HepG2 (cell line): ENCODE measurements around the gene FANCE. TPM values are rescaled to one million over a fixed set of nuclear protein-coding genes. Genes with fewer than 3 reads are reported as not detected.
A peak's percentile ranks its signal among the peaks of the same experiment; 100 is the strongest.

Experiments used
- HOXA9 ChIP-seq: sonication (generic); formaldehyde crosslinking; IDR thresholded peaks from 2 replicates; pipeline ENCODE4 v1.8.1; 2022; ENCODE audit warnings: missing genetic modification reagents, mild to moderate bottlenecking, moderate library complexity, borderline replicate concordance
- SRSF1 ChIP-seq: fragments of 200-400 bp; formaldehyde crosslinking; optimal IDR thresholded peaks from 2 replicates; pipeline ENCODE3; 2017; ENCODE audit warnings: mild to moderate bottlenecking, low read depth, low read length, moderate library complexity
- ZNF333 ChIP-seq: sonication (generic); formaldehyde crosslinking; IDR thresholded peaks from 2 replicates; pipeline ENCODE4 v1.4.0; 2020; ENCODE audit warnings: mild to moderate bottlenecking, missing genetic modification reagents, borderline replicate concordance
- ZNF547 ChIP-seq: sonication (generic); formaldehyde crosslinking; IDR thresholded peaks from 2 replicates; pipeline ENCODE4 v1.5.1; 2020; ENCODE audit warnings: mild to moderate bottlenecking, missing genetic modification reagents
- ZNF572 ChIP-seq: sonication (generic); formaldehyde crosslinking; IDR thresholded peaks from 2 replicates; pipeline ENCODE4 v1.5.1; 2020; ENCODE audit warnings: mild to moderate bottlenecking, missing genetic modification reagents
- ZNF75D ChIP-seq: sonication (generic); formaldehyde crosslinking; IDR thresholded peaks from 2 replicates; pipeline ENCODE4 v1.8.1; 2023; ENCODE audit warnings: missing genetic modification reagents, mild to moderate bottlenecking, borderline replicate concordance
- ZNF792 ChIP-seq: IDR thresholded peaks from 2 replicates; pipeline ENCODE4 v1.6.1; 2016
- polyA plus RNA-seq, 8 experiments: library from polyadenylated mRNA; depleted of rRNA in 3 of 8; stranded (reverse) in 7 of 8; unstranded in 1 of 8; fragments of >200 nt; fragmentation: Illumina TruSeq in 4 of 8; extraction: Trizol in 4 of 8; gene quantifications; 2 replicates each; pipeline versions ENCODE4 v1.2.1 to v1.2.3, GENCODE V29; 2011 to 2016; ENCODE audit warnings: low read depth in 4 of 8, missing spikeins in 1 of 8, mixed read lengths in 1 of 8; ENCODE audit not compliant: insufficient read depth in 1 of 8
- total RNA-seq, 5 experiments: library from RNA; depleted of rRNA; stranded (reverse); fragments of >200 nt; fragmentation: Illumina TruSeq; extraction: Trizol; gene quantifications; 2 replicates each; pipeline ENCODE4 v1.2.3, GENCODE V29; 2016; ENCODE audit warnings: low read depth in 1 of 5
- TF ChIP-seq, protein P1 (sequence below): IDR thresholded peaks from 2 replicates; pipeline ENCODE4 v1.6.1; 2012; ENCODE audit warnings: low read depth, low read length, improper control_type of control experiment
- TF ChIP-seq, protein P2 (sequence below): fragments of 450-650 bp; IDR thresholded peaks from 2 replicates; pipeline ENCODE4 v1.6.1; 2017; ENCODE audit warnings: mild to moderate bottlenecking
- TF ChIP-seq, protein P3 (sequence below): sonication (generic); formaldehyde crosslinking; IDR thresholded peaks from 2 replicates; pipeline ENCODE4 v1.4.0; 2020; ENCODE audit warnings: missing genetic modification reagents, borderline replicate concordance
- TF ChIP-seq, protein P4 (sequence below): sonication (generic); formaldehyde crosslinking; conservative IDR thresholded peaks from 2 replicates; pipeline ENCODE4 v1.4.0; 2020; ENCODE audit warnings: missing genetic modification reagents
- TF ChIP-seq, protein P5 (sequence below): sonication (generic); formaldehyde crosslinking; IDR thresholded peaks from 2 replicates; pipeline ENCODE4 v1.4.0; 2020; ENCODE audit warnings: missing genetic modification reagents

Gene FANCE
- total and polyA plus RNA-seq, 2 of the 13 experiments (the other 11 are each of a cell fraction or from before 2014, with no cell fraction given): 7.1 to 11.2 TPM

GRCh38 chr6:35497571-35498421, 45.7 kb downstream of the FANCE start (continued):
- TF ChIP-seq, protein P1, sequence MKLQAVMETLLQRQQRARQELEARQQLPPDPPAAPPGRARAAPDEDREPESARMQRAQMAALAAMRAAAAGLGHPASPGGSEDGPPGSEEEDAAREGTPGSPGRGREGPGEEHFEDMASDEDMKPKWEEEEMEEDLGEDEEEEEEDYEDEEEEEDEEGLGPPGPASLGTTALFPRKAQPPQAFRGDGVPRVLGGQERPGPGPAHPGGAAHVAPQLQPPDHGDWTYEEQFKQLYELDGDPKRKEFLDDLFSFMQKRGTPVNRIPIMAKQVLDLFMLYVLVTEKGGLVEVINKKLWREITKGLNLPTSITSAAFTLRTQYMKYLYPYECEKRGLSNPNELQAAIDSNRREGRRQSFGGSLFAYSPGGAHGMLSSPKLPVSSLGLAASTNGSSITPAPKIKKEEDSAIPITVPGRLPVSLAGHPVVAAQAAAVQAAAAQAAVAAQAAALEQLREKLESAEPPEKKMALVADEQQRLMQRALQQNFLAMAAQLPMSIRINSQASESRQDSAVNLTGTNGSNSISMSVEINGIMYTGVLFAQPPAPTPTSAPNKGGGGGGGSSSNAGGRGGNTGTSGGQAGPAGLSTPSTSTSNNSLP: 0 out of 2 replicates have a peak, but pooled peaks have one; percentile 3
- TF ChIP-seq, protein P2, sequence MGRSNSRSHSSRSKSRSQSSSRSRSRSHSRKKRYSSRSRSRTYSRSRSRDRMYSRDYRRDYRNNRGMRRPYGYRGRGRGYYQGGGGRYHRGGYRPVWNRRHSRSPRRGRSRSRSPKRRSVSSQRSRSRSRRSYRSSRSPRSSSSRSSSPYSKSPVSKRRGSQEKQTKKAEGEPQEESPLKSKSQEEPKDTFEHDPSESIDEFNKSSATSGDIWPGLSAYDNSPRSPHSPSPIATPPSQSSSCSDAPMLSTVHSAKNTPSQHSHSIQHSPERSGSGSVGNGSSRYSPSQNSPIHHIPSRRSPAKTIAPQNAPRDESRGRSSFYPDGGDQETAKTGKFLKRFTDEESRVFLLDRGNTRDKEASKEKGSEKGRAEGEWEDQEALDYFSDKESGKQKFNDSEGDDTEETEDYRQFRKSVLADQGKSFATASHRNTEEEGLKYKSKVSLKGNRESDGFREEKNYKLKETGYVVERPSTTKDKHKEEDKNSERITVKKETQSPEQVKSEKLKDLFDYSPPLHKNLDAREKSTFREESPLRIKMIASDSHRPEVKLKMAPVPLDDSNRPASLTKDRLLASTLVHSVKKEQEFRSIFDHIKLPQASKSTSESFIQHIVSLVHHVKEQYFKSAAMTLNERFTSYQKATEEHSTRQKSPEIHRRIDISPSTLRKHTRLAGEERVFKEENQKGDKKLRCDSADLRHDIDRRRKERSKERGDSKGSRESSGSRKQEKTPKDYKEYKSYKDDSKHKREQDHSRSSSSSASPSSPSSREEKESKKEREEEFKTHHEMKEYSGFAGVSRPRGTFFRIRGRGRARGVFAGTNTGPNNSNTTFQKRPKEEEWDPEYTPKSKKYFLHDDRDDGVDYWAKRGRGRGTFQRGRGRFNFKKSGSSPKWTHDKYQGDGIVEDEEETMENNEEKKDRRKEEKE: no peak
- TF ChIP-seq ZNF792 (CRISPR knock-in tag) (peak; percentile 85), HOXA9 (peak; percentile 92), SRSF1 (no peak), ZNF572 (0 out of 2 replicates have a peak, but pooled peaks have one; percentile 22), ZNF333 (CRISPR knock-in tag) (peak; percentile 92; the same call in 1 of the 2 replicates), ZNF75D (CRISPR knock-in tag) (no peak), ZNF547 (CRISPR knock-in tag) (peak; percentile 95)
- TF ChIP-seq, protein P3, sequence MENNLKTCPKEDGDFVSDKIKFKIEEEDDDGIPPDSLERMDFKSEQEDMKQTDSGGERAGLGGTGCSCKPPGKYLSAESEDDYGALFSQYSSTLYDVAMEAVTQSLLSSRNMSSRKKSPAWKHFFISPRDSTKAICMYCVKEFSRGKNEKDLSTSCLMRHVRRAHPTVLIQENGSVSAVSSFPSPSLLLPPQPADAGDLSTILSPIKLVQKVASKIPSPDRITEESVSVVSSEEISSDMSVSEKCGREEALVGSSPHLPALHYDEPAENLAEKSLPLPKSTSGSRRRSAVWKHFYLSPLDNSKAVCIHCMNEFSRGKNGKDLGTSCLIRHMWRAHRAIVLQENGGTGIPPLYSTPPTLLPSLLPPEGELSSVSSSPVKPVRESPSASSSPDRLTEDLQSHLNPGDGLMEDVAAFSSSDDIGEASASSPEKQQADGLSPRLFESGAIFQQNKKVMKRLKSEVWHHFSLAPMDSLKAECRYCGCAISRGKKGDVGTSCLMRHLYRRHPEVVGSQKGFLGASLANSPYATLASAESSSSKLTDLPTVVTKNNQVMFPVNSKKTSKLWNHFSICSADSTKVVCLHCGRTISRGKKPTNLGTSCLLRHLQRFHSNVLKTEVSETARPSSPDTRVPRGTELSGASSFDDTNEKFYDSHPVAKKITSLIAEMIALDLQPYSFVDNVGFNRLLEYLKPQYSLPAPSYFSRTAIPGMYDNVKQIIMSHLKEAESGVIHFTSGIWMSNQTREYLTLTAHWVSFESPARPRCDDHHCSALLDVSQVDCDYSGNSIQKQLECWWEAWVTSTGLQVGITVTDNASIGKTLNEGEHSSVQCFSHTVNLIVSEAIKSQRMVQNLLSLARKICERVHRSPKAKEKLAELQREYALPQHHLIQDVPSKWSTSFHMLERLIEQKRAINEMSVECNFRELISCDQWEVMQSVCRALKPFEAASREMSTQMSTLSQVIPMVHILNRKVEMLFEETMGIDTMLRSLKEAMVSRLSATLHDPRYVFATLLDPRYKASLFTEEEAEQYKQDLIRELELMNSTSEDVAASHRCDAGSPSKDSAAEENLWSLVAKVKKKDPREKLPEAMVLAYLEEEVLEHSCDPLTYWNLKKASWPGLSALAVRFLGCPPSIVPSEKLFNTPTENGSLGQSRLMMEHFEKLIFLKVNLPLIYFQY (CRISPR knock-in tag): 0 out of 2 replicates have a peak, but pooled peaks have one; percentile 28
- TF ChIP-seq, protein P4, sequence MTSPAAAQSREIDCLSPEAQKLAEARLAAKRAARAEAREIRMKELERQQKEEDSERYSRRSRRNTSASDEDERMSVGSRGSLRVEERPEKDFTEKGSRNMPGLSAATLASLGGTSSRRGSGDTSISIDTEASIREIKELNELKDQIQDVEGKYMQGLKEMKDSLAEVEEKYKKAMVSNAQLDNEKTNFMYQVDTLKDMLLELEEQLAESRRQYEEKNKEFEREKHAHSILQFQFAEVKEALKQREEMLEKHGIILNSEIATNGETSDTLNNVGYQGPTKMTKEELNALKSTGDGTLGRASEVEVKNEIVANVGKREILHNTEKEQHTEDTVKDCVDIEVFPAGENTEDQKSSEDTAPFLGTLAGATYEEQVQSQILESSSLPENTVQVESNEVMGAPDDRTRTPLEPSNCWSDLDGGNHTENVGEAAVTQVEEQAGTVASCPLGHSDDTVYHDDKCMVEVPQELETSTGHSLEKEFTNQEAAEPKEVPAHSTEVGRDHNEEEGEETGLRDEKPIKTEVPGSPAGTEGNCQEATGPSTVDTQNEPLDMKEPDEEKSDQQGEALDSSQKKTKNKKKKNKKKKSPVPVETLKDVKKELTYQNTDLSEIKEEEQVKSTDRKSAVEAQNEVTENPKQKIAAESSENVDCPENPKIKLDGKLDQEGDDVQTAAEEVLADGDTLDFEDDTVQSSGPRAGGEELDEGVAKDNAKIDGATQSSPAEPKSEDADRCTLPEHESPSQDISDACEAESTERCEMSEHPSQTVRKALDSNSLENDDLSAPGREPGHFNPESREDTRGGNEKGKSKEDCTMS (CRISPR knock-in tag): no peak
- TF ChIP-seq, protein P5, sequence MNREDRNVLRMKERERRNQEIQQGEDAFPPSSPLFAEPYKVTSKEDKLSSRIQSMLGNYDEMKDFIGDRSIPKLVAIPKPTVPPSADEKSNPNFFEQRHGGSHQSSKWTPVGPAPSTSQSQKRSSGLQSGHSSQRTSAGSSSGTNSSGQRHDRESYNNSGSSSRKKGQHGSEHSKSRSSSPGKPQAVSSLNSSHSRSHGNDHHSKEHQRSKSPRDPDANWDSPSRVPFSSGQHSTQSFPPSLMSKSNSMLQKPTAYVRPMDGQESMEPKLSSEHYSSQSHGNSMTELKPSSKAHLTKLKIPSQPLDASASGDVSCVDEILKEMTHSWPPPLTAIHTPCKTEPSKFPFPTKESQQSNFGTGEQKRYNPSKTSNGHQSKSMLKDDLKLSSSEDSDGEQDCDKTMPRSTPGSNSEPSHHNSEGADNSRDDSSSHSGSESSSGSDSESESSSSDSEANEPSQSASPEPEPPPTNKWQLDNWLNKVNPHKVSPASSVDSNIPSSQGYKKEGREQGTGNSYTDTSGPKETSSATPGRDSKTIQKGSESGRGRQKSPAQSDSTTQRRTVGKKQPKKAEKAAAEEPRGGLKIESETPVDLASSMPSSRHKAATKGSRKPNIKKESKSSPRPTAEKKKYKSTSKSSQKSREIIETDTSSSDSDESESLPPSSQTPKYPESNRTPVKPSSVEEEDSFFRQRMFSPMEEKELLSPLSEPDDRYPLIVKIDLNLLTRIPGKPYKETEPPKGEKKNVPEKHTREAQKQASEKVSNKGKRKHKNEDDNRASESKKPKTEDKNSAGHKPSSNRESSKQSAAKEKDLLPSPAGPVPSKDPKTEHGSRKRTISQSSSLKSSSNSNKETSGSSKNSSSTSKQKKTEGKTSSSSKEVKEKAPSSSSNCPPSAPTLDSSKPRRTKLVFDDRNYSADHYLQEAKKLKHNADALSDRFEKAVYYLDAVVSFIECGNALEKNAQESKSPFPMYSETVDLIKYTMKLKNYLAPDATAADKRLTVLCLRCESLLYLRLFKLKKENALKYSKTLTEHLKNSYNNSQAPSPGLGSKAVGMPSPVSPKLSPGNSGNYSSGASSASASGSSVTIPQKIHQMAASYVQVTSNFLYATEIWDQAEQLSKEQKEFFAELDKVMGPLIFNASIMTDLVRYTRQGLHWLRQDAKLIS: peak; percentile 25; the same call in 1 of the 2 replicates
